GM12891 (cell line): Measurements from ENCODE around the gene SMARCC1.

Experiments used
- POLR2A ChIP-seq: IDR thresholded peaks from 2 replicates; pipeline ENCODE4 v1.6.1; 2011; ENCODE audit warnings: low read depth, low read length, control low read depth
- POLR2AphosphoS5 ChIP-seq: IDR thresholded peaks from 2 replicates; pipeline ENCODE4 v1.6.1; 2011; ENCODE audit warnings: low read depth, low read length, control low read depth

DNA sequence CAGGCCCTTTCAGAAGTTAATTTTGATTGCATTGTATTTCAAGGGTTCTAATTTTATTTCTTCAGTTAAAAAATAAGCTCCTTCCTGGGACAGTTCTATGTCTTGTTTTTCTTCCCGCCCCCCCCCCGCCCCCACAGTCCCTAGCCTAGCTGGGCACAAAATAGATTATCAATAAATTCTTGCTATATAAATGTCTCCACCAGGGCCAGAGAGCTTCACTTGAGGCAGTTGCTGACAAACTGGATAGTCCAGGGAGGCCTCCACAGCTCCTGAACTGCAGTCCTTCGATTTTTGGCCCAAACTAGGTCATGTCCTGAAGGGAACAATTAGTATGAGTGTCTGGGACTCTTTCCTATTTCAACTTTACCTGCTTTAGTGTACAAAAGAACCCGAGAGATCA lies 193.1 kb downstream of the SMARCC1 start:
- no peak for TF ChIP-seq POLR2AphosphoS5
- TF ChIP-seq POLR2A: no peak
